Body of pancreas (tissue), 4 donors: ENCODE data around the gene CCSAP. TPM values are rescaled to one million over a fixed set of nuclear protein-coding genes. Genes with fewer than 3 reads are reported as not detected.
A peak's percentile ranks its signal among the peaks of the same experiment; 100 is the strongest.
"Not testable (repeated sequence)": the region's sequence is repeated elsewhere in the genome, so short reads cannot be mapped to it uniquely, and the experiment has no call there.

Experiments
- ATAC-seq: fragments of 150-250 bp; one replicate; pipeline ENCODE4 v1.9.1; 2016
- DNase-seq, 4 donors: peaks; one replicate each; pipeline ENCODE4 v3.0.0-alpha.2; 2019
- H3K27ac ChIP-seq, 4 donors: fragments of 200-600 bp; sonication (generic); 1 replicate in 3 of 4; 2 replicates in 1 of 4; pipeline versions ENCODE4 v1.5.1 to v1.6.1; 2016 to 2019; ENCODE audit warnings: mild to moderate bottlenecking in 1 of 4, mixed read lengths in 1 of 4, moderate library complexity in 1 of 4
- H3K27me3 ChIP-seq, 2 donors: fragments of 200-600 bp; sonication (generic); one replicate each; pipeline ENCODE4 v1.6.0; 2016; ENCODE audit warnings: mild to moderate bottlenecking in 1 of 2
- H3K36me3 ChIP-seq, 2 donors: fragments of 200-600 bp; sonication (generic); replicated peaks in 1 of 2; 2 replicates each; pipeline ENCODE4 v1.5.1; 2016; ENCODE audit warnings: low read depth in 2 of 2; ENCODE audit not compliant: insufficient read depth in 1 of 2
- H3K4me1 ChIP-seq: fragments of 200-600 bp; sonication (generic); one replicate; pipeline ENCODE4 v1.6.0; 2016
- H3K4me3 ChIP-seq, 2 donors: fragments of 200-600 bp; sonication (generic); 1 replicate in 1 of 2; 2 replicates in 1 of 2; pipeline ENCODE4 v1.5.1; 2016 to 2019
- H3K9me3 ChIP-seq, 3 donors: fragments of 200-600 bp; sonication (generic); 1 replicate in 2 of 3; 2 replicates in 1 of 3; pipeline ENCODE4 v1.5.1; 2016
- CTCF ChIP-seq, 7 experiments: fragments of 450-650 bp in 4 of 7; fragments of 200-600 bp in 3 of 7; sonication (generic) in 3 of 7; IDR thresholded peaks; one replicate each; pipeline ENCODE4 v1.5.1; 2016 to 2019; ENCODE audit warnings: antibody characterized with exemption in 7 of 7
- POLR2A ChIP-seq, 3 donors: fragments of 450-650 bp; IDR thresholded peaks; one replicate each; pipeline ENCODE4 v1.6.1; 2016; ENCODE audit warnings: antibody characterized with exemption in 3 of 3, mild to moderate bottlenecking in 2 of 3
- WGBS, 2 donors: methylation state at CpG; one replicate each; pipeline ENCODE4 v1.1.5; 2017; 5-methylcytosine and 5-hydroxymethylcytosine counted together
- intact Hi-C: fragments of 100-400 bp; cut with DNase I; formaldehyde crosslinking; loops from one replicate; pipeline ENCODE4 v1.15.1; 2023
- total RNA-seq, 2 donors: library from RNA; depleted of rRNA; stranded (reverse); fragments of >200 nt; gene quantifications; one replicate each; pipeline ENCODE4 v1.1.0, GENCODE V29; 2016

CCSAP gene
- total RNA-seq, 2 donors from 2014 or later: 1.6 to 2.0 TPM

- Histone ChIP-seq H3K4me3 (no peak overlapping the region), H3K27me3 (no peaks in the 10 kb centered on the region), H3K9me3 (no peaks in the 10 kb centered on the region), H3K36me3 (peaks cover 0 to 22% of the 10 kb centered on the region in 2 donors), H3K4me1 (peaks cover 8% of the 10 kb centered on the region), H3K27ac (no peak overlapping the region)
- no peak for DNase-seq
- ATAC-seq: no peak
- 84 to 100% methylated on average over 3 of the region's 3 CpGs for WGBS, 2 donors
- TF ChIP-seq CTCF (IDR thresholded peaks at IDR 0.05) (no peak), POLR2A (IDR thresholded peaks at IDR 0.05) (no peak)
- intact Hi-C loops: no loop called here
These were observed 46.3 kb downstream of the CCSAP start for GRCh38 chr1:229296541-229296941.

- Histone ChIP-seq H3K4me1 (peaks cover 8% of the 10 kb centered on the region), H3K9me3 (no peaks in the 10 kb centered on the region), H3K4me3 (no peak overlapping the region), H3K27ac (no peak overlapping the region), H3K27me3 (no peaks in the 10 kb centered on the region), H3K36me3 (peaks cover 0 to 20% of the 10 kb centered on the region in 2 donors)
- 84 to 93% methylated on average over 11 of the region's 11 CpGs for WGBS, 2 donors
- ATAC-seq (no peak), DNase-seq (peak in 1 of 4 donors; percentile 19)
- intact Hi-C loops: no loop called here
- TF ChIP-seq CTCF (IDR thresholded peaks at IDR 0.05) (no peak), POLR2A (IDR thresholded peaks at IDR 0.05) (no peak)
These were observed 47.1 kb downstream of the CCSAP start for GRCh38 chr1:229295745-229296144.

- ATAC-seq (no peak), DNase-seq (no peak)
- 93 to 95% methylated on average over 10 of the region's 10 CpGs for WGBS, 2 donors
- TF ChIP-seq POLR2A (IDR thresholded peaks at IDR 0.05): no peak
- TF ChIP-seq CTCF (IDR thresholded peaks at IDR 0.05): no peak
- H3K27me3 ChIP-seq: no peaks in the 10 kb centered on the region
- intact Hi-C loops: no loop called here
- peaks cover 4% of the 10 kb centered on the region for H3K4me1 ChIP-seq
- H3K36me3 ChIP-seq: peaks cover 0 to 7% of the 10 kb centered on the region in 2 donors
- no peak overlapping the region for H3K4me3 ChIP-seq
- no peak overlapping the region for H3K27ac ChIP-seq
- H3K9me3 ChIP-seq: no peaks in the 10 kb centered on the region
These were observed 49.2 kb downstream of the CCSAP start for GRCh38 chr1:229293528-229294204.

- H3K9me3 ChIP-seq, ATAC-seq, H3K4me3 ChIP-seq, H3K27ac ChIP-seq, H3K36me3 ChIP-seq, H3K4me1 ChIP-seq, H3K27me3 ChIP-seq, DNase-seq, intact Hi-C loops: not testable (repeated sequence)
- 94 to 98% methylated on average over 4 of the region's 4 CpGs for WGBS, 2 donors
These were observed 51.2 kb downstream of the CCSAP start for GRCh38 chr1:229291686-229292085.

GRCh38 chr1:229288516-229288915, 54.3 kb downstream of the CCSAP start:
- Histone ChIP-seq H3K9me3 (no peaks in the 10 kb centered on the region), H3K36me3 (peaks cover 4 to 5% of the 10 kb centered on the region in 2 donors), H3K27ac (no peak overlapping the region), H3K27me3 (no peaks in the 10 kb centered on the region), H3K4me1 (no peaks in the 10 kb centered on the region), H3K4me3 (no peak overlapping the region)
- TF ChIP-seq POLR2A (IDR thresholded peaks at IDR 0.05) (no peak), CTCF (IDR thresholded peaks at IDR 0.05) (no peak)
- ATAC-seq (no peak), DNase-seq (no peak)
- intact Hi-C loops: no loop called here
- 86 to 96% methylated on average over 1 of the region's 1 CpG for WGBS, 2 donors
